H7 (cell line): ENCODE data around the gene SCARF1. TPM values are rescaled to one million over a fixed set of nuclear protein-coding genes. Genes with fewer than 3 reads are reported as not detected.

Experiments used
- DNase-seq: peaks from one replicate; pipeline ENCODE4 v3.0.0; 2012
- H3K27me3 ChIP-seq: 2 replicates; pipeline ENCODE4 v1.6.0; 2011; ENCODE audit warnings: mild to moderate bottlenecking, low read length; ENCODE audit not compliant: control insufficient read depth, insufficient read depth
- H3K36me3 ChIP-seq: replicated peaks from 2 replicates; pipeline ENCODE4 v1.5.1; 2011; ENCODE audit warnings: low read length; ENCODE audit not compliant: control insufficient read depth, insufficient read depth
- H3K4me3 ChIP-seq: 2 replicates; pipeline ENCODE4 v1.5.1; 2011; ENCODE audit warnings: low read depth, mild to moderate bottlenecking, control low read depth, low read length, moderate library complexity; ENCODE audit not compliant: insufficient read depth
- total RNA-seq: library from RNA; depleted of rRNA; stranded (reverse); fragments of >200 nt; shearing (Covaris generic); gene quantifications from 2 replicates; pipeline ENCODE4 v1.2.3, GENCODE V29; 2014

SCARF1 gene
- total RNA-seq, 1 experiment from 2014 or later: 7.6 TPM

DNA sequence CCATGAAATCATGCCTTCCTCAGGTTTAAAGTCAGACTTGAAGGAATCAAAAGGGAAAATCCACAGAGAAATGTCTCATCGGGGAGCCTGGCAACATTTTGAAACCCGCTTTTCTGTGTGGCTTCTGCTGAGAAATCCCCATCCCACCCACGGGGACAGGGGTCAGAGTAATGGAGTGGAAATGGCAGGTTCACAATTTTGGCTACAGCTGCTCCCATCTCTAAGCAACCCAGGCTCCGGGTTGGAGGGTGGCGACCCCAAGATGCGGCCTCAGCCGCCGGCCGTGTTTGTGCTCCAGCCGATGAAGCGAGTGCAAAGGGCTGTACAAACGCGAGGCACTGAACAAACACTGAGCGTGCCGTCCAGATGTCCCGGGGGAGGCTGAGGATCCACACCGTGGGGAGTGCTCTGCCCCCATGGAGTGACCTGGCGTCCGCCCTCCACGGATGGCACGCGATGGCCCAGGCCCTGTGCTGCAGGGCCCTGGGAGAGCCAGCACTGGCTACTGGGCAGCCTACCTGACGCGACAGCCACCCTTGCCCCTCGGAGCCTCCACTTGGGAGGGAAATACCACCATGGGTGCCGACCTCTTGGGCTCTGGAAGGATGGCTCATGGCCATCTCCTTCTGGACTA, 39.1 kb downstream of the SCARF1 start:
- no peaks in the 10 kb centered on the region for H3K27me3 ChIP-seq
- H3K4me3 ChIP-seq: no peak overlapping the region
- no peaks in the 10 kb centered on the region for H3K36me3 ChIP-seq
- peak; percentile 51 for DNase-seq

DNA sequence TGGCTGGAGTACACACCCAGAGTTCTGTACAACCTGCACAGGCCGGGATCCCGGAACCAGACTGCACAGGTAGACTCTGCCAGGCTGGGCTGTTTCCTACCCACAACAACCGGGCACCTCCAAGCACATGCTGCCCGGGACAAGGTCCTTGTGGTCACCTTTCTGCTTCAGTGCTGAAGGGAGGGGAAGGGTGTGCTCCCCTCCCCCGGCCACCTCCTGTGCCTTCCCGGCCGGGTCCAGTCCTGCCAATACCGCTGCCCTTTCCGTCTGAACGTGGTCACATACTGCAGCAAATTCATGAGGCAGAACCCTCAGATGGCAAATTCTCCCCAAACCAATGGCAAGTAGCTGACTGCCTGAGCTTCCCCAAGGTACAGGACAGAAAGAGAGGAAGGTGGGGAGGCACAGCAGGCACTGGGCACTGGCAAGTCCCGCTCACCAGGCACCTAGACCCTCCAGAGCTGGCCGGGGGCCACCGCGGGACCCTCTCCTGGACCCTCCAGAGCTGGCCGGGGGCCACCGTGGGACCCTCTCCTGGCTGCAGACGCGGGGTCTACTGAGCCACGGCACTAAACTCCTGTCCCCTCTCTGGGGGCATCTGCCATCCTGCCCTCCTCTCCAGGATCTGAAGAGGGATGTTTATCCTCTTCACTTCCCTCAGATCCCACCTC, 39.7 kb downstream of the SCARF1 start:
- Histone ChIP-seq H3K36me3 (no peaks in the 10 kb centered on the region), H3K27me3 (no peaks in the 10 kb centered on the region), H3K4me3 (no peak overlapping the region)
- peak; percentile 67 for DNase-seq

- no peaks in the 10 kb centered on the region for H3K27me3 ChIP-seq
- no peak overlapping the region for H3K4me3 ChIP-seq
- no peaks in the 10 kb centered on the region for H3K36me3 ChIP-seq
- DNase-seq: peak; percentile 82
Observed at GRCh38 chr17:1604831-1605528, 40.6 kb downstream of the SCARF1 start.

- H3K36me3 ChIP-seq: no peaks in the 10 kb centered on the region
- no peak overlapping the region for H3K4me3 ChIP-seq
- no peak for DNase-seq
Observed at GRCh38 chr17:1601571-1601970, 44.0 kb downstream of the SCARF1 start.

DNA sequence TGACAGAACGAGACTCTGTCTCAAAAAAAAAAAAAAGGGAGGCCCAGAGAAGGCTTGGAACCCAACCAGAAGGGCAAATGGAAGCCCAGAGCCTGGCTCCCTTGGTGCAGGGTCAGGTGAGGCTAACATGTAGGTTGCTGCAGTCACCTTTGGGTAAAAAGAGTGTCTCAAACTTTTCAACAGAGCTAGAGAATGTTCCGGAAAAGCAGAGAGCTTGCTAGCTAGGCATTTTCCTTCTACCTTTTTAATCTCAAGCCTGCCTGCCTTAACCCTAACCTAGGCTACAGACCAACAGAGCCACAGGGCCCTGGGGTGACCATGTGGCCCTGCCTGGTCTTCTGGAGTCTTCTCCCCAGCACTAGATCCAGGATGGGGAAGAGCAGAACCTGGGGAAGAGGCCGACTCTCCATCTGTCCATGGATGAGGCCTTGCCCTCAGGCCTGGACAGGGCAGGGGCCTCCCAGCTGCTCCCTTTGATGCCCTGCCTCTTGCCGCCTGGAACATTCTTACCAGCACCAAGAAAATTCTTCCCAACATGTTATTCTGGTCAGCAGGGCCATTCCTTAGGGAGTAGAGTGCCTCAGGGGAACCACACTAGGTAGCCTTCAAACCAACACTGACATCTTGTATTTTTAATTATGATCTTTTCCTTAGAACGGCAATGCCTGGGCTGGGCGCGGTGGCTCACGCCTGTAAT, 47.0 kb downstream of the SCARF1 start:
- no peak for DNase-seq
- H3K4me3 ChIP-seq: no peak overlapping the region
- no peaks in the 10 kb centered on the region for H3K27me3 ChIP-seq
- H3K36me3 ChIP-seq: no peaks in the 10 kb centered on the region

More at GRCh38 chr17:1601571-1601970, 44.0 kb downstream of the SCARF1 start:
- H3K27me3 ChIP-seq: no peaks in the 10 kb centered on the region

DNA sequence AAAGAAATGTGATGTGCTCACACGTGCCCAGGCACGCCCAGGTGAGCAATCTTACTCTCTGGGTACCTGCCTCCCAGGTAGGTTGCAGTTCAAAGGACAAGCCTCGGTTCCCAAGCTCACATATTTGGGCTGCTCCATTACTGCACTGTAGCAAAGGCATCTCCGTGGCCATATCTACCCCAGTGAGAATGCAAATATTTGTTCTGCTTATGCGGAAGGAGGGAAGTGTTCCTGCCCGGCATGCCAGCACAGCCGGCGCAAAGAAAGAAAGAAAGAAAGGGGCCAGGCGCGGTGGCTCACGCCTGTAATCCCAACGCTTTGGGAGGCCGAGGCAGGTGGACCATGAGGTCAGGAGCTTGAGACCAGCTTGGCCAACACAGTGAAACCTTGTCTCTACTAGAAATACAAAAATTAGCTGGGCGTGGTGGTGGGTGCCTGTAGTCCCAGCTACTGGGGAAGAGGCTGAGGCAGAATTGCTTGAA, 47.6 kb downstream of the SCARF1 start:
- Histone ChIP-seq H3K4me3 (no peak overlapping the region), H3K27me3 (no peaks in the 10 kb centered on the region), H3K36me3 (no peaks in the 10 kb centered on the region)
- DNase-seq: no peak

- Histone ChIP-seq H3K4me3 (no peak overlapping the region), H3K27me3 (no peaks in the 10 kb centered on the region), H3K36me3 (no peaks in the 10 kb centered on the region; the same call in 1 of the 2 replicates)
- no peak for DNase-seq
Observed at GRCh38 chr17:1593630-1593931, 52.0 kb downstream of the SCARF1 start.

- H3K36me3 ChIP-seq: no peaks in the 10 kb centered on the region; the same call in 1 of the 2 replicates
- no peak overlapping the region for H3K4me3 ChIP-seq
- H3K27me3 ChIP-seq: no peaks in the 10 kb centered on the region
- DNase-seq: peak; percentile 62
Observed at GRCh38 chr17:1592751-1593629, 52.5 kb downstream of the SCARF1 start.

GRCh38 chr17:1591474-1592090, 54.0 kb downstream of the SCARF1 start:
- no peaks in the 10 kb centered on the region; the same call in 1 of the 2 replicates for H3K36me3 ChIP-seq
- DNase-seq: peak; percentile 66
- H3K4me3 ChIP-seq: no peak overlapping the region
- no peaks in the 10 kb centered on the region for H3K27me3 ChIP-seq

GRCh38 chr17:1590747-1591473, 54.6 kb downstream of the SCARF1 start:
- Histone ChIP-seq H3K4me3 (no peak overlapping the region), H3K27me3 (no peaks in the 10 kb centered on the region), H3K36me3 (no peaks in the 10 kb centered on the region; the same call in 1 of the 2 replicates)
- peak; percentile 71 for DNase-seq

DNA sequence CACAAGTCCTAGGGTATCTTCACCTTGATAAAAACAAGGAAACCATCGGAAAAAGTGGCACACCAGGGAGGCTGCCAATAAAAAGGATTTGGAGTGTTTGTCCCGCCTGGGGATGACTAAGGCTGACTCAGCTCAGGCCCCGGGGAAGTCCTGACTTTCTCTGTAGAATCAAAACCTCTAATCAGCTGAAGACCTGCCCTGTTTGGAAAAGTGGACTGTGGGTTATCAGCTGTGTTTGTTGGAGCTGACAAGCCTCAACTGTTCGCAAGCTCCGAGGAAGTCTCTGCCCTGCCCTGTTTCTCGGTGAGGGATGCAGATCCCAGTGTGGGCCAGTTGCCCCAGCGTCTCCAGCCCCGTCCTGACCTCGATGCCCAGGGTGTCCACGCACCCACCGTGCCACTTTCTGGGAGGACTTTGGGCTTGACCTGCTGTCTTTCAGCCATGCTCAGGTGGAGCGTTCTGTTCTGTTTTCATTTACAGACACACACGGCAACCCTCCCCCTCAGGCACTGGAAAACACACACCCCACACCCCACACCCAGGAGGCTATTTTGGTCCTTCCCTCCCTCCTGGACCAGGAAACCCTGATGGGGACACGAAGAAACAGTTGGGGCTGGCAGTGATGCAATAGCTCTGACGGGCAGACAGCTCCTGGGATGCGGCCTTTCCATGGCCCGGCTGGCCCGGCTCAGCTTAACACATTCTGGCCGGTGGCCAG, 55.3 kb downstream of the SCARF1 start:
- H3K36me3 ChIP-seq: no peaks in the 10 kb centered on the region; the same call in 1 of the 2 replicates
- H3K27me3 ChIP-seq: no peaks in the 10 kb centered on the region
- peak; percentile 65 for DNase-seq
- H3K4me3 ChIP-seq: no peak overlapping the region

DNA sequence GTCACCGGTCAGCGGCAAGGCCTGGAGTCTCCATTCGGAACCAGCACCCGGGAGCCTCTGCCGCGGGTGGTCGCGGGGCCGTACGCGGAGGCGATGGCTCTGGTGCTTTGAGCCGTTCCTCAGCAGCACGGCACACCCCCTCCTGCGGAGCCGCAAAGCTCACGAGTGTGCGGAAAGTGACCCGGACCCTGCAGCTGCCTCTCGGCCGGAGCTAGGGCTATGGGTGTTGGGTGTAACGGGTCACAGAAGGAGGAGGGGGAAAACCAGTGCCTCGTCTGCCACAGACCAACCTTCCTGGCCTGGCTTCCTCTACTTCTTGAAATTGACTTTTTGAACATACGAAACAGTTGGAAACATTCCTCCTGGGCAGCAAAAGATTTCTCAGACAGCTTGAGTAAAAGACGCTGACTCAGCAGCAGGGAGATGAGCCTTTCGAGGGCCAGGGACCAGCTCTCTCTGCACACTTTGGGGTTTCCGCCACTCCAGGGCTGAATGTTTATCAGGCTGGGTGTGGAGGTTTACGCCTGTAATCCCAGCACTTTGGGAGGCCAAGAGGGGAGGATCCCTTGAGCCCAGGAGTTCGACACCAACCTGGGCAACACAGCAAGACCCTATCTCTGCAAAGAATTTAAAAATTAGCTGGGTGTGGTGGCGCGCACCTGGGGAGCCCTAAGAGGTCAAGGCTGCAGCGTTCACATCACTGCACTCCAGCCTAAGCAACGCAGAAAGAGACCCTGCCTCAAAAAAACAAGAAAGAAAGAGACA, 56.5 kb downstream of the SCARF1 start:
- peak; percentile 68 for DNase-seq
- Histone ChIP-seq H3K27me3 (no peaks in the 10 kb centered on the region), H3K4me3 (no peak overlapping the region), H3K36me3 (no peaks in the 10 kb centered on the region; the same call in 1 of the 2 replicates)
